NOMO-1 (cell line): ENCODE data around the gene CD320.
"Not testable (repeated sequence)": the region's sequence is repeated elsewhere in the genome, so short reads cannot be mapped to it uniquely, and the experiment has no call there.

ENCODE experiments used
- DNase-seq, 2 experiments: peaks; one replicate each; lab custom pipeline; 2025; ENCODE audit not compliant: unreplicated experiment in 2 of 2; lab: John Stamatoyannopoulos, UW

The CD320 gene

DNA sequence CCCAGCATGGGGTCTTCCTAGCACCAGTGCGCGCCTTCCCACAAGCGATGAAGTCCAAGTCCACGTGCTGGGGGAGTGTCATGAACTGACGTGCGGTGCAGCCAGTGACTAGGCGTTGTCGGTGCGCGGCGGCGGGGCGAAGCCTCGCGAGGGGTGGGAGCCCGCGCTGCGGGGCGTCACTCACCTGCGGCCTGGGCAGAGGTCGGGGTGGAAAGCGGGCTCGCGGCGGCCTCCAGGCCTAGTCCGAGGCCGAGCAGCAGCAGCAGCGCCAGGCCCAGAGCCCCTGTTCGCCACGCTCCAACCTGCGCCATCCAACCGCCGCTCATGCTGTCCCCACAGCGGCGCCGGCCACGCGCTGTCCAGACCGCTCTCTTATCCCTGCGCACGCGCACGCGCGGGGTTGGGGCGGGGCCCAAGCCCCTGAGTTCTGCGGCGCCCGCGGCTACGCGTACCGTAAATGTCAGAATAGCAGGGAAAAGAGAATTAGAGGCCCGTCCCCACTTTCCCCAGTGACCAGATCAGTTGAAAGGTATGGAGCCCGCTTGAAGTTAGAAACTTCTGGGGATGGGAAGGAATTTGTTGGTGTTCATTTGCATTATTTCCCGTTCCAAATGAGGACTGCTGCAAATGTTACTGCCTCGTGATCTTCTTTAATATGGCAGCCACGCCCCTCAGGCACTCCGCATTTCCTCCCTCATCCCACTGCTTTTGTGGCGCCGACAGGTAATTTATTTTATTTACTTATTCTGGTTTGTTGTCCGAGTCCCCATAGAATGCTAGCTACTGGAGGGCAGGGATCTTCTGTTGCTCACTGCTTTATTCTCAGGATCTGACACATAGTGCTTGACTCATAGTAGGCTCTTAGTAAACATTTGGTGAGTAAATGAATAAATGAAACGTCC, at the start of gene CD320:
TSS of gene CD320 (minus strand) at position 394 of the 902 bp plus-strand sequence. CDS start at position 326, 68 bp downstream.
- peak; percentile 82 to 85 for DNase-seq

DNA sequence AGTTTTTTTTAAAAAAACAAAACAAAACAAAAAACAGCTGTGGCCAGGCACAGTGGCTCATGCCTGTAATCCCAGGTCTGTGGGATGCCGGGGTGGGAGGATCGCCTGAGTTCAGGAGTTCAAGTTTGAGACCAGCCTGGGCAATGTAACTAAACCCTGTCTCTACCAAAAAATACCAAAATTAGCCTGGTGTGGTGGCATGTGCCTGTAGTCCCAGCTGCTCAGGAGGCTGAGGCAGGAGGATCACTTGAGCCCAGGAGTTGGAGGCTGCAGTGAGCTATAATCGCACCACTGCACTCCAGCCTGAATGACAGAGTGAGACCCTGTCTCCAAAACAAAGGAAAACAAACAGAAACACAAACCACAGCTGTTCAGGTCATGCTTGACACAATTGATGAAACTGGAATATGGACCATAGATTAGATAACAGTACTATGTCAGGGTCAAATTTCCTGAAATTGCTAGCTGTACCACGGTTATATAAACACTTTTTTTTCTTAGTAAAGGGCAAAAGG, 48.9 kb upstream of the CD320 start:
- DNase-seq = no peak

DNA sequence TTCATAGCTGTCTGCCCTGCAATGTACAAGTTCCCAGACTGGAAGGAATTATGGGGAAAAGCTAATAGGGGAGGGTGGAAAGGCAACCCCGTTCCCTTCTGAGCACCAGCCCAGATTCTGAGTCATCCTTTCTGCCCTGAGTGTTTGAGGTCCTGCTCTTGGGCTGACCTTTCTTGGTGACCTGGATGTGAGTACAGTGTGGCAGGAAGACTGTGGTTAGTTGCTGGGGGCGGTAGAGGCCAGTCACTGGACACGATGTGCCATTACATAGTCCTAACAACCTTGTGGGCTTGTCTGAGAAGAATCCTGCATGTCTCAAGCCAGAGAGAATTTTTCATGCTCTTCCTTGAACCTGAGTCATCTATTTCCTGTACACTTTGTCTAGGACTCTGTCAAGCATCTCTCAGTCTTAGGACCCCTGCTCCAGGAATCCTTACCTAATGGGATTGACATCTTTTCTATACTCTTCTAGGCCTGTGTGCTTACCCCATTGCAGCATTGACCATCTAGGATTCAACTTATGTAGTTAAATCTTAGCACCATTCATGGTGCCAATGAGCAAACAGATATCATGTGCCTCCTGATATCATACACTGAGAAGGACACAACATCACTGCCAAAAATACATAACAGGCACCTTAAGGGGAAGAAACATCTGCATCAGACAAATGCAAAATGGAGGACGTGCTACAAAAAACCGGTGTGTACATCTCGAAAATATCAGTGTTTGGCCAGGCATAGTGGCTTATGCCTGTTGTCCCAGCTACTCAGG, 47.7 kb upstream of the CD320 start:
- DNase-seq = no peak

DNA sequence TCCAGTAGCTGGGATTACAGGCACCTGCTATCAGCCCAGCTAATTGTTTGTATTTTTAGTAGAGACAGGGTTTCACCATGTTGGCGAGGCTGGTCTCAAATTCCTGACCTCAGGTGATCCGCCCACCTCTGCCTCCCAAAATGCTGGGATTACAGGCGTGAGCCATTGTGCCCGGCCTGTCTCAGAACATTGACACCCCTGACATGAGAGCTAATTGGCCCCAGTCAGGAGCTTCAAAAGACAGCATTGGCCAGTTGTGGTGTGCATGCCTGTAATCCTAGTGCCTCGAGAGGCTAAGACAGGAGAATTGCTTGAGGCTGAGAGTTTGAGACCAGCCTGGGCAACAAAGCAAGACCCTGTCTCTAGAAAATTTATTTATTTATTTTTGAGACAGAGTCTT, 44.7 kb upstream of the CD320 start:
- DNase-seq = not testable (repeated sequence)

DNA sequence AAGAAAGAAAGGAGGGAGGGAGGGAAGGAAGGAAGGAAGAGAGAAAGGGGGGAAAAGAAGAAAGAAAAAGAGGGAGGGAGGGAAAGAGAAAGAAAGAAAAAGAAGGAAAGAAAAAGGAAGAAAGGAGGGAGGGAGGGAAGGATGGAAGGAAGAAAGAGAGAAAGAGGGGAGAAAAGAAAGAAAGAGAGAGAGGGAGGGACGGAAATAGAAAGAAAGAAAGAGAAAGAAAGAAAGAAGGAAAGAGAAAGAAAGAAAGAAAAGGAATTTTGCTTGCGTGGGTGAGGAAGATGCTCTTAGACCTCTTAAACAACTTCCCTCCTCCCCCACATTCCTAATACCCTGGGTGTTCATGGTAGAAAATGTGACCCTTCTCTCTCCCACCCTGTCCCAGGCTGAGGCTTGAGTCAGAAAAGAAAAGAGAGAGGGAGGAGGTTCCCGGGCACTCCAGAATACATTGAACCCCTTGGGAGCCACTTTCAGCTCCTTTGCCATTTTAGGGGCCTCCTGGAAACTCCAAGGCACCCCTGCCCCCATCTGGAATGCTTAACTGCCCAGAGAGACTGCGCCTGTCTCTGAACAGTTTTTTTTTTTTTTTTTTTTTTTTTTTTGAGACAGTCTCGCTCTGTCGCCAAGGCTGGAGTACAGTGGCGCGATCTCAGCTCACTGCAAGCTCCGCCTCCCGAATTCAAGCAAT, 44.1 kb upstream of the CD320 start:
- no peak for DNase-seq

DNA sequence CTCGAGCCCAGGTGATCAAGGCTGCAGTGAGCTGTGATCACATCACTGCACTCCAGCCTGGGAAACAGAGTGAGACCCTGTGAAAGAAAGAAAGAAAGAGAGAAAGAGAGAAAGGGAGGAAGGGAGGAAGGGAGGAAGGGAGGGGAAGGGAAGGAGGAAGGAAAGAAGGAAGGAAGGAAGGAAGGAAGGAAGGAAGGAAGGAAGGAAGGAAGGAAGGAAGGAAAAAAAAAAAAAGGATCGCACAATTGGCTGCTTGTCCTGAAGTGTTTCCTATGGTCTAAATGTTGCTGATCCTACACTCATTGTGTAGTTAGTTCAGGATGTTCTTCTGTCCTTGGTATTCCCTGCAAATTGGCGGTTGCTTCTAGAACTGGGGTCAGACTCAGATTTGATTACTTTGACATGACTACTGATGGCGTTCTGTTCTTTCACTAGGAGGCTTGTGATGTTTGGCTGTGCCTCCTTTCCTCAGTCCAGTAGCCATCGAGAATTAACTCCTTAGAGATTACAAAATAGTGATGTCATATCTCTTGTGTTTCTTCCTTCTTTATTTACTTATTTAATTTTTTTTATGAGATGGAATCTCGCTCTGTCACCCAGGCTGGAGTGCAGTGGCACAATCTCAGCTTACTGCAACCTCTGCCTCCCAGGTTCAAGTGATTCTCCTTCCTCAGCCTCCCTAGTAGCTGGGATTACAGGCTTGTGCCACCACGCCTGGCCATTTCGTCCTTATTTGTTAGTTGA, 41.6 kb upstream of the CD320 start:
- DNase-seq = not testable (repeated sequence)

DNA sequence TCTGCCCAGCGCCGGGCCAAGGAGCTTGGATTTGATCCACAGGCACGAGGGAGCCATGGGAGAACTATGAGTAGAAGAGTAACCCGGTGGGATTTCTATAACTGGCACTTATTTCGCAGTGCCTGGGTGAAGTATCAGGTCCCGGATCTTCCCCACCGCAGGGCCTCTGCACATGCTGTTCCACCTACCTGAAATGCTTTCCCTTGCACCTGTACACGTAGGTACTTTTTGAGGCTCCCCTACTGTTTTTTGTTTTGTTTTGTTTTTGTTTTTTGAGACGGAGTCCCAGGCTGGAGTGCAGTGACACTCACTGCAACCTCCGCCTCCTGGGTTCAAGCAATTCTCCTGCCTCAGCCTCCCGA, 35.3 kb upstream of the CD320 start:
- no peak for DNase-seq

DNA sequence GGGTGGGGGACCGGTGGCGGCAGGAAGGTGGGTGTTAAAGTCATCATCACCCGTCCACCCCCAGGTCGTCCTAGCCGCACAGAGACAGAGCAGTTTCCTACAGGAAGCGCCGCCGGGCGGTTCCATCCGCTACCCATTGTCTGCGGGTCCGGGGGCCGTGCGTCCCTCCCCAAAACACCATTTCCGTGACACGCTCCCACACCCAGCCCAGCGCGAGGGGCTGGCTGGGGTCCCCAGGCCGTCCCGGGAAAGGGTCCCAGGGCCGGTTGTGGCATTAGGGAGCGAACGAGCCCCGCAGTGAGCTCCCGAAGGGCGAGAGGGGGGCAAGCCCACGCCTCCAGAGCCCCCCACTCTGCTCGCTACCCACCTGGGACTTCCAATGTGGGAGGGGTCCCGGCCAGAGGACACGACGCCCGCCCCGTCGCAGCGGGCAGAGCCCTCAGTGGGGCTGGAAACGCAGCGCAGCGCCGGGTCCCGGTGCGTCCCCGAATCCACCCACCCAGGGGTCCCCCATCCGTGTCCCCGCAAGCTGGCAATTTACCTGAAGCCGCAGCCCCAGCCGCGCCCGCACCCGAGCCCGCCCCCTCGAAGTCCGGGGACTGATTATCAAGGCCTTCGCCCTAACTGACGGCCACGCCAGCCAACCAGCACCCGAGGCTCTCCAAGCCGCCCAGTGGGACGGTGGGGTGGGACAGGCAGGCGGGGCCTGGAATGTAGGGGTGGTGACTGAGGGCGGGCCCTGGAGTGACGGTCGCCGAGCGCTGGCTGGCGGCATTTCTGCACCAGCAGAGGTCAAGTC, 34.7 kb upstream of the CD320 start, which contains the start of gene KANK3:
TSS of gene KANK3 (minus strand) at position 579 of the 799 bp plus-strand sequence. CDS start 5,434 bp downstream, outside the sequence.
- DNase-seq = peak; percentile 80 to 89

DNA sequence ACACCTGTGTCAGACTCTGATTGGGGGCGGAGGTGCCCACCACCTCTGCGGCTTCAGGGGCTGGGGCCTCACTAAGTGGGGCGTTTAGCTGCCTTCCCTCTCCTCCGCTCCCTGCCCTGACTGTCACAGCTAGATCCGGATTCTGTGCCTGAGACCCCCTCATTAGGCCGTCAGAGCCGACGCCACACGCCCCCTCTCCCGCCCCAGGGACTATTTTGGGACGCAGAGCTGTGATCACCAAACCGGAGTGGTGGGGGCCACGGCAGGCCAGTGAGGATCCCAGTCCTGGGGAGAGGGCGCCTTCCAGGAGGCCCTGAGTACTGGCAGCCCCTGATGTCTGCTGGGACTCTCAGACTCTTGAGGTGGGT, 34.1 kb upstream of the CD320 start:
- DNase-seq = no peak

DNA sequence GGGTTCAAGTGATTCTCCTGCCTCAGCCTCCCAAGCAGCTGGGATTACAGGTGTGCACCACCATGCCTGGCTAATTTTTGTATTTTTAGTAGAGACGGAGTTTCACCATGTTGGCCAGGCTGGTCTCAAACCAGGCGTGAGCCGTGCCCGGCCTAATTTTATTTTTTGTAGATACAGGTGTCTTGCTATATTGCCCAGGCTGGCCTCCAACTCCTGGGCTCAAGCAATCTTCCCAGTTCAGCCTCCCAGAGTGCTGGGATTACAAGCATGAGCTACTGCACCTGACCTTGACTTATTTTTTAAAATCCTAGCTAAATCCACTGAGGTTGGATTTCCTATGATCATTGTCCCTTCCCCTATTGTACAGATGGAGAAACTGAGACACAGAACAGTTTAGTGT, 33.3 kb upstream of the CD320 start:
- not testable (repeated sequence) for DNase-seq

DNA sequence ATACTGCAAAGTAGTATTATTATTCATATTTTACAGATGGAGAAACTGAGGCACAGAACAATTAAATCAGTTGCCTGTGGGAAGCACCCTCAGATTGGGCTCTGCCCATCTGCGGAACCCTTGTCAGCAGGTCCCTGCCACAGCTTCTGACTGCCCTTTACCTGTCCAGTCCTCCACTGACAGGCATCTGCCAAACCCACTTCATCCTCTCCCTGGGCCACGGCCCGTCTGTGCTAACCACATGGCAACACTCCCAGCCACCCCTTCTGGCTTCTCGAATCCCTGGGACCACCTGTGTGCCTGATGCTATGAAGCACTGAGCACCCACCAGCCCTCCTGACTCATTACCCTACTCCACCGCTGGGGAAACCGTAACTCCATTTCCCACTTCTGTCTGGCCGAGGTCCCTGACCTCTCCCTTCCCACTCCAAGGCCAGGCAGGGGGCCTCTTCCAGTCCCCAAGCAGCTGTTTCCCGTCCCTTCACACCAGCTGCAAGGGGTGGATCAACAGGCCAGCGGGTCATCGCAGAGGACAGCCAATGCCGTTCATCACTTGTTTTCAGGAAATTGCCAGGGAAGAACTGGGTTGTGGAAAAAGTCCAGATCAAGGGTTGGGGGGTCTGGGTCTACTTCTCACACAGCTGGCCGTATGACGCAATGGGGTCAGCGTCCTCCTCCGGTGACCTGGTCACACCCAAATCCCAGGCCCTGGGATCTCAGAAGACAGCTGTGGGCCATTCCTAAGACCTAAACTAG, 32.4 kb upstream of the CD320 start:
- no peak for DNase-seq

DNA sequence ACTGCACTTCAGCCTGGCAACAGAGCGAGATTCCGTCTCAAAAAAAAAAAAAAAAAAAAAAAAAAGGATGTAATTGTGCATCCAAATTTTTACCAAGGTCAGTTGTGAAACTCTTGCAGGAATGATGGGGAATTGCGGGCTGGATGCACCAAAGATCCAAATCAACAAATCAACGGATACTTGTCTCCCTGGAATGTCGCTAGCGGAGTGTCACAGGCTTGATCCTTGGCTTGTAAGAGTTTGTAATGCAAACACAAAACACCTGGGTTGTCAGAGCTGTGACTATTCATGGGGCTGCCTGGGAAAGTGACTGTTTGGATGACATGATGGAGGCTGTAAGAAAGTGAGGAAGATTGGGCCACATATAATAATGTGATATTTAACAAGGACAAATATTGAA, 30.7 kb upstream of the CD320 start:
- DNase-seq = no peak

DNA sequence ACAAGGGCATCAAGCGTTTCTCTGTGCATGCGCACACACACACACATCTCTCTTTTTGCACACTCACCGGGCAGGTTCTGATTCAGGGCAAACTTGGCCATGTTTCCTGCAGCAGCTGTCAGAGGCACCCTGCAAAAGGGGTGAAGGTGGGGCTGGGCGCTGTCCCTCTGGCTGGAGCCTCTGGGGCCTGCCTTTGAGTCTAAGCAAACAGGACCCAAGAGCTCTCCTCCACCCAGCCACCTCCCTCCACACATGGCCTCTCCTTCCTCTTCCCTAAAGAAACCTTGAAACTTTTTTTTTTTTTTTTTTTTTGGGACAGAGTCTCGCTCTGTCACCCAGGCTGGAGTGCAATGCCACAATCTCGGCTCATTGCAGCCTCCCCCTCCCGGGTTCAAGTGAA, 29.6 kb upstream of the CD320 start:
- DNase-seq = no peak

DNA sequence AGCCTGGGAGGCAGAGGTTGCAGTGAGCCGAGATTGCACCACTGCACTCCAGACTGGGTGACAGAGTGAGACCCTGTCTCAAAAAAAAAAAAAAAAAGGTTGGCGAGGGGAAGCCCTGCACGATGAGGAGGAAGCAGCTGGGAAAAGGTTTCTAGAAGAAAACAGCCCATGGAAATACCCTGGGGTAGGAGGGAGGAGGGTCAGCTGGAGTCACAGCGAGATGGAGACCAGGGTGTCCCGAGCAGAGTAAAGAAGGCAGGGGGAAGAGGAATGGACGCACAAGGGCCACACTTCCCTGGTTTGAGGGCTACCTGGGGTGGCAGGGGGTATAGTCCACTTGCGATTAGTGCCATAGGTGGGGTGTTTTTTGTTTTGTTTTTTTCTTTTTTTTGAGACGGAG, 28.5 kb upstream of the CD320 start:
- DNase-seq = no peak

DNA sequence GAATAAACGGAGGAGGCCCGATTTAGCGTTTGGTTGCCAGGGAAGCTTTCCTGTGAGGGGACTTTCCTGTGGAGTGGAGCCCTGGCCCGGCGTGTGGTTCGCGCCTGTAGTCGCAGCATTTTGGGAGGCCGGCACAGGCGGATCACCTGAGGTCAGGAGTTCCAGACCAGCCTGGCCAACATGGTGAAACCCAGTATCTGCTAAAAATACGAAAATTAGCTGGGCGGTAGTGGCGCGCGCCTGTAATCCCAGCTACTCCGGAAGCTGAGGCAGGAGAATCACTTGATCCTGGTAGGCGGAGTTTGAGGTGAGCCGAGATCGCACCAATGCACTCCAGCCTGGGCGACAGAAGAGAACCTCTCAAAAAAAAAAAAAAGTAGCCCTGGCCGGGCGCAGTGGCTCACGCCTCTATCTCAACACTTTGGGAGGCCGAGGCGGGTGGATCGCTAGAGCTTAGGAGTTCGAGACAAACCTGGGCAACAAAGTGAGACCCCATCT, 28.0 kb upstream of the CD320 start:
- DNase-seq = no peak

DNA sequence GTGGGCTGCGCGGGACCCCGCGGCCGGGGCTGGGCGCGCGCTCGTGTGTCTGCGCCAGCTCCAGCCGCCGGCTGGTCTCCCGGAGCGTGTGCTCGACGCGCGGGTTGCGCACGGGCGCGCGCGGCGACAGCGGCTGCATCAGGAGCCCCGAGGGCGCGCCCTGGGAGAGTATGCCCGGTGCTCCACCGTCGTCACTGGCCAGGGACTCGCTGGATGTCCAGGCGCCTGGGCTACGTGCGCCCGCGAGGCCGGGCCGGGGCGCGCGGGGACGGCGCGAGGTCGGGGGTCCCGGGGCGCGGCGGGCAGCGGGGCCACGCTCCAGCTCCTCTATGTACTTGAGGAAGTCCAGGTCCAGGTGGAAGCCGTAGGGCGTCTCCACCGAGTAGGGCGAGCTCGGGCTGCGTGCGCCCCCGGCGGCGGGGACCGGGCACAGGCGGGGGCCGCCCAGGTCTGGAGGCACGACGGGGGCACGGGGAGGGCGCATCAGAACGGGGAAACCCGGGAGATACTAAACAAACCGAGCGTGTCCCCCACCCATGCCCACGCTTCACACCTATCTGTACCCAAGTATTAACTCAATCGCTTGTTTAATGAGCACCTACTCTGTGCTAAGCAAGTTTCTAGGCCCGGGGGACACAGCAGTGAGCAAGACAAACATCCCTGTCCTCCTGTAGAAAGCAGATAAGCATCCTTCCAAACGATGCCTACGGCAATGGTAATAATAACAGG, 27.3 kb upstream of the CD320 start:
- no peak for DNase-seq

DNA sequence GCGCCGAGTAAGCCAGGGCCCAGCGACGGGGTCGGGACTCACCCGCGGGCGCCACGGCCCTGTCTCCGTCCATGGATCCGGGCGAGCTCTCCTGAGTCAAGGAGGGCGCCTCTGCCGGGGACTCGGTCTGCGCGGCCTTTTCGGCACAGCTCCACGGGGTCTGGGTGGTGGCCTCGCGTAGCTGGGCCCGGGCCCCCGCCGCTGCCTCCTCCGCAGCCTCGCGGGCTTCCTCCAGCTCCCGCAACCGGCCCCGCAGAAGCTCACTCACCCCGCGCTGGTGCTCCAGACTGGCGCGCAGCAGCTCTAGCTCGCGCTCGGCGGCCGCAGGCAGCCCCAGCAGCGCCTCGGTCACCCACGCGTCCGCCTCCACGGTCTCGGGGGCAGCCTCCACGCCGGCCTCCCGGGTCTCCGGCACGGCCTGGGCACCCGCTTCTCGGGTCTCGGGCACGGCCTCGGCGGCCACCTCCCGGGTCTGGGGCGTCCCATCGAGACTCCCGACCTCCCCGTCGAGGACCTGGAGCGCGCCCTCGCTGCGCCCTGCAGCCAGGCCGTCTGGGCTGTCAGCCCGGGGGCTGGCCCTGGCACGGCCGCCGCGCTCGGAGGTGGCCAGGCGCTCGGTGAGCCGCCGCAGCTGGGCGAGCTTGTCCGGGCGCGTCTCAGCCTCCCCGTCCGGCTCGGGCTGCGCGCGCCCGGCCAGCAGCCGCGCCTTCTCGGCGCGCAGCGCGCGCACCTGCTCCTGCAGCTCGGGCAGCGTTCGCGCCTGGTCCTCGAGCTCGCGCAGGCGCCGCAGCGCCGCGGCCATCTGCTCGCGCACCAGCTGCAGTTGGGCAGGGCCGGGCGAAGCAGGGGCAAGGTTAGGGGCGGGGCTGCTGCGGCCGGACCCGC, 26.5 kb upstream of the CD320 start:
- peak; percentile 36 to 63 for DNase-seq
